ENCODE results near the gene NFYC. TPM values are rescaled to one million over a fixed set of nuclear protein-coding genes. Genes with fewer than 3 reads are reported as not detected.

The NFYC gene
- total RNA-seq, 2 experiments from 2014 or later, result 52.6 to 61.7 TPM

DNA sequence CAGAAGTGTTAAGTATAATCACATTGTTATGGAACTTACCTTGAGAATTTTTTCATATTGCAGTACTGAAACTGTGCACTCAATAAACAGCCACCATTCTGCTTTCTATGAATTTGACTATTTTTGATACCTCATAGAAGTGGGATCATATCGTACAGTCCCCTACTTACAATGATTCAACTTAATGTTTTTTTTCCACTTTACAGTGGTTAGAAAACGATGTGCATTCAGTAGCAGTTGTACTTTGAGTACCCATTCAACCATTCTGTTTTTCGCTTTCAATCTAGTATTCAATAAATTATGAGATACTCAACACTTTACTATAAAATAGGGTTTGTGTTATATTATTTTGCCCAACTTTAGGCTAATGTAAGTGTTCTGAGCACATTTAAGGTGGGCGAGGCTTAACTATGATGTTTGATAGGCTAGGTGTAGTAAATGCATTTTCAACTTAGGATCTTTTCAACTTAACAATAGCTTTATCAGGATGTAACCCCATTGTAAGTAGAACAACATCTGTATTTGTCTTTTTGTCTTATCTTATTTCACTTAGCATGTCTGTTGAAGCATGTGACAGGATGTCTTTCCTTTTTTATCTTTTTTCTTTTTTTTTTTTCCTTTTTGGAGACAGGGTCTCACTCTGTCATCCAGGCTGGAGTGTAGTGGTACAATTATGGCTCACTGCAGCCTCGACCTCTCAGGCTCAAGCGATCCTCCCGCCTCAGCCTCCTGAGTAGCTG is 49.7 kb downstream of the NFYC start:
- Mint-ChIP-seq H3K4me1 (ENCODE audit: low read depth) (peaks cover 50% of the 10 kb centered on the region), H3K27ac (no peak overlapping the region), H3K27me3 (no peaks in the 10 kb centered on the region), H3K4me3 (no peak overlapping the region), H3K36me3 (peaks cover 43% of the 10 kb centered on the region), H3K9me3 (no peaks in the 10 kb centered on the region)
- DNase-seq, result no peak
- ChIA-PET CTCF (interaction anchor here (0.7 to 1.0 kb wide), 2 partner anchors 212 to 1332 kb away, joined by 3 read pairs; no protein-coding TSS in a partner anchor), POLR2A (interaction anchor here (1.3 kb wide), 1 partner anchor 13 kb away, joined by 3 read pairs; no protein-coding TSS in a partner anchor)
- intact Hi-C loops (cut with micrococcal nuclease), result loop anchor here (5.0 kb wide), 1 partner anchor 114 kb away; no protein-coding TSS in a partner anchor

DNA sequence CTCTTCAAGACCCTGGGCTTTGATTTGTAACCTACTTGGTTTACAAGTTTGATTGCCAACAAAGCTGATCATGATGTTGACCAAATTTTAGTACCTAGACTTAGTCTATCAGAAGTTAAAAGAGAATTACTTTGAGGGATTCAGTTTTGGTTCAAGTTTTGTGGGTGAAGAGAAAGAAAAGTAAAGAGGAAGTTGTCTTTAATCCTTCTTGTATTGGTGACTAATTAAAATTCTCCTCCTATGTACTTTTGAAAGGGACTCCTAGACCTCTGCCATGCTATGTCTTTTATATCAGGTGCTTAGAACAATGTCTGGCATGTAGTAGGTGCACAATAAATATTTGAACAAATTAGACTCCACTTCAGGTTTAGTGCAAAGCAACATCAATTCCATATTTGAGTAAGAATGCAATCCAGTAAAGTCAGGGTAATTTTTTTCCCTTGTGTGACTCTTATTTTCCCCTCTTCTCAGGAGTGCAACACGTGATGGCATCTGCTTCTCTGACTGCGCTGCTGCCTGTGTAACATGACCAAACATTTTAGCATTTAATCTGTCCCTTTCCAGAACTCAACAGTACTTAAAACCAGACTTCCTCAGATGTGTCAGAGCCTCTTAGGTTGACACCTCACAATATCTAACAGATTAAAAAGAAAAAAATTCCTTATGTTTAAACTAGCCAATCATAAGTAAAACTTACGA is 51.0 kb downstream of the NFYC start:
- H3K27me3 Mint-ChIP-seq, result no peaks in the 10 kb centered on the region
- intact Hi-C loops (cut with micrococcal nuclease), result loop anchor here (1.0 to 5.0 kb wide), 4 partner anchors 11 to 115 kb away; no protein-coding TSS in a partner anchor
- no peaks in the 10 kb centered on the region for H3K9me3 Mint-ChIP-seq
- peak; percentile 53 for DNase-seq
- peaks cover 43% of the 10 kb centered on the region for H3K36me3 Mint-ChIP-seq
- H3K27ac Mint-ChIP-seq, result peak overlapping the region; percentile 73
- no peak overlapping the region for H3K4me3 Mint-ChIP-seq
- ChIA-PET CTCF (no interaction called here), POLR2A (no interaction called here)
- H3K4me1 Mint-ChIP-seq (ENCODE audit: low read depth), result peaks cover 55% of the 10 kb centered on the region

- Mint-ChIP-seq H3K27me3 (no peaks in the 10 kb centered on the region), H3K36me3 (peaks cover 45% of the 10 kb centered on the region), H3K9me3 (no peaks in the 10 kb centered on the region), H3K4me3 (no peak overlapping the region), H3K27ac (peak overlapping the region; percentile 34), H3K4me1 (ENCODE audit: low read depth) (peaks cover 55% of the 10 kb centered on the region)
- intact Hi-C loops (cut with micrococcal nuclease), result loop anchor here (2.0 to 5.0 kb wide), 2 partner anchors 51 to 116 kb away; no protein-coding TSS in a partner anchor
- ChIA-PET CTCF (no interaction called here), POLR2A (no interaction called here)
- DNase-seq, result no peak
These were observed 51.9 kb downstream of the NFYC start for GRCh38 chr1:40743452-40743851.

- DNase-seq, result no peak
- ChIA-PET CTCF (interaction anchor here (1.1 kb wide), 1 partner anchor 207 kb away, joined by 3 read pairs; no protein-coding TSS in a partner anchor), POLR2A (no interaction called here)
- intact Hi-C loops (cut with micrococcal nuclease), result loop anchor here (2.0 to 5.0 kb wide), 2 partner anchors 51 to 117 kb away; no protein-coding TSS in a partner anchor
- peaks cover 44% of the 10 kb centered on the region for H3K36me3 Mint-ChIP-seq
- H3K4me3 Mint-ChIP-seq, result no peak overlapping the region
- H3K27me3 Mint-ChIP-seq, result no peaks in the 10 kb centered on the region
- no peaks in the 10 kb centered on the region for H3K9me3 Mint-ChIP-seq
- H3K4me1 Mint-ChIP-seq (ENCODE audit: low read depth), result peaks cover 55% of the 10 kb centered on the region
- peak overlapping the region; percentile 34 for H3K27ac Mint-ChIP-seq
These were observed 52.4 kb downstream of the NFYC start for GRCh38 chr1:40743860-40744259.

DNA sequence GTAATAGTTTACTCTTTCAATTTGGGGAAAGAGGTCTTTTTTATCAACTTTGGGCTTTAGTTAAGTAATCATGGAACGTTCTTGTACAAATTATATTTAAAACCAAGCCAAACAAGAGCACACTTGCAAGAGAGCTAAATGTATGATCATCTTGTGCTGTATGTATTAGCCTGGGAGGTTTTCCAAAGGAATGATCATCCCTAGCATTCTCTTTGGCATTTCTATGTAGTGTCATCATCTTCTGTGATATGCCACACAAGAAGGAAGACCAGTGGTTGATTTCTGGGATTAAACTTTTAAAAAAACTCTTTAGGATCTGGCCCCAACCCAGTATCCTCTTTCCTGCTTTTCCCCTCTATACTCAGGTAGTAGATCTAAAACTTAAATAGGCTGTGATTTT is 53.7 kb downstream of the NFYC start:
- no peaks in the 10 kb centered on the region for H3K27me3 Mint-ChIP-seq
- peaks cover 36% of the 10 kb centered on the region for H3K36me3 Mint-ChIP-seq
- no peaks in the 10 kb centered on the region for H3K9me3 Mint-ChIP-seq
- no peak for DNase-seq
- peaks cover 48% of the 10 kb centered on the region for H3K4me1 Mint-ChIP-seq (ENCODE audit: low read depth)
- no peak overlapping the region for H3K27ac Mint-ChIP-seq
- ChIA-PET CTCF (interaction anchor here (0.8 to 1.3 kb wide), 2 partner anchors 29 to 204 kb away, joined by 3 read pairs; no protein-coding TSS in a partner anchor), POLR2A (no interaction called here)
- intact Hi-C loops (cut with micrococcal nuclease), result no loop called here
- no peak overlapping the region for H3K4me3 Mint-ChIP-seq

GRCh38 chr1:40746344-40747090 is 55.0 kb downstream of the NFYC start:
- Mint-ChIP-seq H3K27me3 (no peaks in the 10 kb centered on the region), H3K4me3 (no peak overlapping the region), H3K4me1 (ENCODE audit: low read depth) (peaks cover 43% of the 10 kb centered on the region), H3K9me3 (no peaks in the 10 kb centered on the region), H3K27ac (no peak overlapping the region), H3K36me3 (peaks cover 36% of the 10 kb centered on the region)
- ChIA-PET CTCF (interaction anchor here (1.2 to 1.3 kb wide), 2 partner anchors 28 kb away, joined by 3 read pairs; no protein-coding TSS in a partner anchor), POLR2A (interaction anchor here (0.6 kb wide), 1 partner anchor 38 kb away, joined by 4 read pairs; no protein-coding TSS in a partner anchor)
- no peak for DNase-seq
- intact Hi-C loops (cut with micrococcal nuclease), result no loop called here

DNA sequence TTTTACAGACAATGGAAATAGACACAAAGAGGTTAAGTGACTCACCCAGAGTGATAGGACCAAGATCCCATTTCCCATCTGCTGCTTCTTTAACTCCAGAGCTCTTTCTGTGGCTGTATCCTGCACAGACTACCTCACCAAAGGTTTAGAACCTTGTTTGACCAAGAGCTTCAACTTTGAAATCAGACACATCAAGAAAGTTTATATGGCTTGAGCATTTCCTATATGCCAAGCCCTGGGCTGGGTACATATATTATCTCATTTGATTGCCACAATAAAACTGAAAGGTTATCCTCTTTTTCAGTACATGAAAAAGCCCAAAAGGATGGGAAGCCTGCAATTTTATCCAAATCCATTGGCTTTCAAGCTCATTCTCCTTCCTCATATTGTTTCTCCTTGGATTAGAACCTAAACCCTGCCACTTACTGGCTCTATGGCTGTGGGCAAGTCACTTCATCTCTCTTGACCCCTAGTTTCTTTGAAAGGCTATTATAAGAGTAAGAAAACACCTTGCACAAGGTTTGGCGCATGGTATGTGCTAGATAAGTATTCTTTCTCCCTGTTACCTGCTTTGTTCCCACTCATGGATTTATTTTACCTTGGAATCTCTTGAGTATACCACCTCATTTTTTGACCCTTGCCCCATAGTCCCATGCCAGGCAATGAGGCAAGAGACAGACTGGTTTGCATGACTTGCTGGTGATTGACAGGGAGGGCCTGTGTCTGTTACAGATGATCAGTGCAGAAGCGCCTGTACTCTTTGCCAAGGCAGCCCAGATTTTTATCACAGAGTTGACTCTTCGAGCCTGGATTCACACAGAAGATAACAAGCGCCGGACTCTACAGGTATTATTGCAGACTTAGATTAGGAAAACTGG is 57.6 kb downstream of the NFYC start:
- peaks cover 31% of the 10 kb centered on the region for H3K36me3 Mint-ChIP-seq
- H3K27ac Mint-ChIP-seq, result no peak overlapping the region
- H3K4me1 Mint-ChIP-seq (ENCODE audit: low read depth), result peaks cover 41% of the 10 kb centered on the region
- H3K9me3 Mint-ChIP-seq, result no peaks in the 10 kb centered on the region
- H3K4me3 Mint-ChIP-seq, result no peak overlapping the region
- CTCF ChIA-PET, result interaction anchor here (0.9 to 1.1 kb wide), 3 partner anchors 25 to 204 kb away, joined by 3 to 4 read pairs (median 3); no protein-coding TSS in a partner anchor
- intact Hi-C loops (cut with micrococcal nuclease), result no loop called here
- no peaks in the 10 kb centered on the region for H3K27me3 Mint-ChIP-seq
- no peak for DNase-seq
- POLR2A ChIA-PET, result interaction anchor here (0.6 kb wide), 1 partner anchor 122 kb away, joined by 4 read pairs; no protein-coding TSS in a partner anchor

DNA sequence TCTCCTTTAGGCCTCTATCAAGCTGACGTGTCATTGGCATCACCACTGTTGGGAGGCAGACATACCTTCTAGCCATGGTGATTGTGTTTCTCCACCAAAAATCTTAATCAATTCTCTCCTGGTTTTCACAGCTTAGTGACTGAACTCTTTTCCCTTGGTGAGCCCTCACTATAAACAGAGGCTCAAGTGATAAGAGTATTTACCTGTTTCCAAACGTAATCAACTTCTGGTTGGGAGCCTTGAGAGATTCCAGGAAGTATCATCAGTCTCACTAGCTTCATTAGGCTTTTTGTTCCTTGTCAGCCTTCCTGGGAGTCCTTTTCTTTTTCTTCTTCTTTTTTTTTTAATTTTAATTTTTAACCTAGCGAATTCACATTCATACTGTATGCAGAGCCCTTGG is 58.3 kb downstream of the NFYC start:
- peaks cover 31% of the 10 kb centered on the region for H3K36me3 Mint-ChIP-seq
- no peak for DNase-seq
- no peak overlapping the region for H3K4me3 Mint-ChIP-seq
- no peaks in the 10 kb centered on the region for H3K9me3 Mint-ChIP-seq
- POLR2A ChIA-PET, result interaction anchor here (0.6 kb wide), 1 partner anchor 122 kb away, joined by 4 read pairs; no protein-coding TSS in a partner anchor
- no peak overlapping the region for H3K27ac Mint-ChIP-seq
- intact Hi-C loops (cut with micrococcal nuclease), result no loop called here
- no peaks in the 10 kb centered on the region for H3K27me3 Mint-ChIP-seq
- peaks cover 37% of the 10 kb centered on the region for H3K4me1 Mint-ChIP-seq (ENCODE audit: low read depth)
- CTCF ChIA-PET, result interaction anchor here (1.3 kb wide), 1 partner anchor 25 kb away, joined by 6 read pairs; no protein-coding TSS in a partner anchor

DNA sequence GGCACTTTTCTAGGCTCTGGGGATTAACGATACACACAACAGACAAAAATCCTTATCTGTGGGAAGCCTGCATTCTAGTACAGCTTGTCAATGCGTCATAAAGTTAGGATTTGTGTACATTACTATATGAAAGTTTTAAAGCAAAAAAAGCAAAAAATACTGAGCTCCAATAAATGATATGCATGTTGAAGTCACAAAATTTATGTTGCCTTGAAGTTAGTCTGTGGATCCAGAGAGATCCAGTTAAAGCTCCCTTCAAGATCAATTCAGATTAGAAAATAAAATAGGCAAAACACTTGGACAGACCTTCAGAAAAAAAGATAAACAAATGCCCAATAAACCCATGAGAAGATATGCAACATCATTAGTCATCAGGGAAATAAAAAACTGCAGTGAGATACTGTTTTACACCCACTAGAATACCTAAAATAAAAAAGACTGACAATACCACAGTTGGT is 59.0 kb downstream of the NFYC start:
- no peak for DNase-seq
- peaks cover 35% of the 10 kb centered on the region for H3K4me1 Mint-ChIP-seq (ENCODE audit: low read depth)
- H3K27me3 Mint-ChIP-seq, result no peaks in the 10 kb centered on the region
- peaks cover 30% of the 10 kb centered on the region for H3K36me3 Mint-ChIP-seq
- CTCF ChIA-PET, result interaction anchor here (1.3 kb wide), 1 partner anchor 24 kb away, joined by 6 read pairs; no protein-coding TSS in a partner anchor
- POLR2A ChIA-PET, result no interaction called here
- no peaks in the 10 kb centered on the region for H3K9me3 Mint-ChIP-seq
- H3K27ac Mint-ChIP-seq, result no peak overlapping the region
- intact Hi-C loops (cut with micrococcal nuclease), result no loop called here
- H3K4me3 Mint-ChIP-seq, result no peak overlapping the region

DNA sequence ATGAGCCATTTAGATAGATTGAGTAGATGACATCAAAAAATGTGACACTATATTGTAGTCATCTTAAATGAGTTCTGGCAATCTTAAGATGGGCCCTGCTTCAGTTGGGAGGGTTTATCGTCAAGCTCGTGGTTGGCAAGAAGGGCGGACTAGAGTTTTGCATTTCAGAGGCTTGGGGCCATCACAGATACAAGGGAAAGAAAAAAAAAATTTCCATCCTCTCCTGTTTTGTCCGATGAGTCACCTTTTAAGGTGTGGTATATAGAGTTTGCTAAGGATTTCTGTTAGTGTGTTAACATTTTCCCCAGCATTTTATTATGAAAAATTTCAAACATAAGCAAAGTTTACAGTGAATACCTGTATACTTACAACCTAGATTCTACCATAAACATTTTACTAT is 60.3 kb downstream of the NFYC start:
- Mint-ChIP-seq H3K9me3 (no peaks in the 10 kb centered on the region), H3K4me1 (ENCODE audit: low read depth) (peaks cover 26% of the 10 kb centered on the region), H3K27ac (no peak overlapping the region), H3K27me3 (no peaks in the 10 kb centered on the region), H3K36me3 (peaks cover 32% of the 10 kb centered on the region), H3K4me3 (no peak overlapping the region)
- intact Hi-C loops (cut with micrococcal nuclease), result no loop called here
- ChIA-PET CTCF (interaction anchor here (1.9 kb wide), 1 partner anchor 23 kb away, joined by 8 read pairs; no protein-coding TSS in a partner anchor), POLR2A (interaction anchor here (1.8 kb wide), 1 partner anchor 57 kb away, joined by 5 read pairs; no protein-coding TSS in a partner anchor)
- DNase-seq, result no peak

Measured in activated CD4-positive, alpha-beta memory T cell treated with anti-CD3 and anti-CD28 coated beads for 36 hours (primary cell).